Measurements from ENCODE around the gene ANKS1A. TPM values are rescaled to one million over a fixed set of nuclear protein-coding genes. Genes with fewer than 3 reads are reported as not detected.

ANKS1A gene
- total RNA-seq, 3 donors from 2014 or later, result 30.0 to 62.4 (median 33.3) TPM

- no peak for TF ChIP-seq CTCF (IDR thresholded peaks at IDR 0.05)
- ATAC-seq (no peak), DNase-seq (no peak)
- no peak overlapping the region for H3K4me3 ChIP-seq
- no peaks in the 10 kb centered on the region for H3K9me3 ChIP-seq
- no peaks in the 10 kb centered on the region for H3K36me3 ChIP-seq (ENCODE audit: low read depth)
- H3K4me1 ChIP-seq (ENCODE audit: low read depth), result peaks cover 4% of the 10 kb centered on the region
- intact Hi-C loops (cut with DNase I, micrococcal nuclease), result no loop called here
Observed at GRCh38 chr6:34961082-34961481, 72.0 kb downstream of the ANKS1A start.

GRCh38 chr6:34961574-34961973, 72.5 kb downstream of the ANKS1A start:
- TF ChIP-seq CTCF (IDR thresholded peaks at IDR 0.05), result no peak
- Histone ChIP-seq H3K4me3 (no peak overlapping the region), H3K9me3 (no peaks in the 10 kb centered on the region), H3K4me1 (ENCODE audit: low read depth) (peaks cover 4% of the 10 kb centered on the region), H3K36me3 (ENCODE audit: low read depth) (no peaks in the 10 kb centered on the region)
- DNase-seq (no peak), ATAC-seq (no peak)
- intact Hi-C loops (cut with DNase I, micrococcal nuclease), result no loop called here

GRCh38 chr6:34964564-34964963, 75.5 kb downstream of the ANKS1A start:
- no peak for TF ChIP-seq CTCF (IDR thresholded peaks at IDR 0.05)
- ATAC-seq, result no peak
- Histone ChIP-seq H3K36me3 (ENCODE audit: low read depth) (no peaks in the 10 kb centered on the region), H3K4me3 (no peak overlapping the region), H3K9me3 (no peaks in the 10 kb centered on the region), H3K4me1 (ENCODE audit: low read depth) (no peaks in the 10 kb centered on the region)
- DNase-seq, result no peak
- intact Hi-C loops (cut with DNase I, micrococcal nuclease), result no loop called here

- H3K9me3 ChIP-seq, result no peaks in the 10 kb centered on the region
- intact Hi-C loops (cut with DNase I, micrococcal nuclease), result no loop called here
- H3K4me3 ChIP-seq, result no peak overlapping the region
- H3K36me3 ChIP-seq (ENCODE audit: low read depth), result peaks cover 2% of the 10 kb centered on the region
- DNase-seq (no peak), ATAC-seq (no peak)
- TF ChIP-seq CTCF (IDR thresholded peaks at IDR 0.05), result no peak
- H3K4me1 ChIP-seq (ENCODE audit: low read depth), result no peaks in the 10 kb centered on the region
Observed at GRCh38 chr6:34967461-34967860, 78.4 kb downstream of the ANKS1A start.

- intact Hi-C loops (cut with DNase I, micrococcal nuclease), result no loop called here
- DNase-seq, result no peak
- Histone ChIP-seq H3K4me1 (ENCODE audit: low read depth) (no peaks in the 10 kb centered on the region), H3K9me3 (no peaks in the 10 kb centered on the region), H3K4me3 (no peak overlapping the region), H3K36me3 (ENCODE audit: low read depth) (peaks cover 2% of the 10 kb centered on the region)
- TF ChIP-seq CTCF (IDR thresholded peaks at IDR 0.05), result no peak
- ATAC-seq, result no peak
Observed at GRCh38 chr6:34969662-34970265, 80.7 kb downstream of the ANKS1A start.

GRCh38 chr6:34970488-34970887, 81.4 kb downstream of the ANKS1A start:
- no peak for DNase-seq
- intact Hi-C loops (cut with DNase I, micrococcal nuclease), result no loop called here
- H3K36me3 ChIP-seq (ENCODE audit: low read depth), result peaks cover 2% of the 10 kb centered on the region
- no peak overlapping the region for H3K4me3 ChIP-seq
- ATAC-seq, result no peak
- no peaks in the 10 kb centered on the region for H3K4me1 ChIP-seq (ENCODE audit: low read depth)
- H3K9me3 ChIP-seq, result no peaks in the 10 kb centered on the region
- no peak for TF ChIP-seq CTCF (IDR thresholded peaks at IDR 0.05)

All from mucosa of descending colon (tissue), 3 donors.